Peyer's patch (tissue), 4 donors: Measurements from ENCODE around the gene DDIT4.

Experiments used
- CTCF ChIP-seq, 6 experiments: fragments of 450-650 bp in 4 of 6; fragments of 200-600 bp in 2 of 6; sonication (generic) in 1 of 6; IDR thresholded peaks; one replicate each; pipeline ENCODE4 v1.5.1; 2017 to 2019; ENCODE audit warnings: antibody characterized with exemption in 6 of 6, mild to moderate bottlenecking in 3 of 6, moderate library complexity in 1 of 6
- POLR2A ChIP-seq, 2 donors: fragments of 450-650 bp; IDR thresholded peaks; one replicate each; pipeline ENCODE4 v1.5.1; 2017; ENCODE audit warnings: antibody characterized with exemption in 2 of 2, mild to moderate bottlenecking in 2 of 2, moderate library complexity in 2 of 2

GRCh38 chr10:72254813-72255568 lies 18.7 kb upstream of the DDIT4 start:
- TF ChIP-seq CTCF (IDR thresholded peaks at IDR 0.05) (no peak), POLR2A (IDR thresholded peaks at IDR 0.05) (peak; percentile 43 to 64)
